ENCODE results near the gene ARTN.

Gene ARTN

GRCh38 chr1:43930168-43930948 lies 3.2 kb upstream of the ARTN start:
- DNase-seq: no peak

- no peak for DNase-seq
Measured at GRCh38 chr1:43930949-43931275, 2.7 kb upstream of the ARTN start.

GRCh38 chr1:43931711-43932660 lies 1.6 kb upstream of the ARTN start:
- no peak for DNase-seq

GRCh38 chr1:43932786-43933385 lies 715 bp upstream of the ARTN start:
- peak; percentile 46 for DNase-seq

- DNase-seq: peak; percentile 83
Measured at GRCh38 chr1:43934101-43934985, 742 bp downstream of the ARTN start.

GRCh38 chr1:43934986-43935324 lies 1.4 kb downstream of the ARTN start:
- no peak for DNase-seq

GRCh38 chr1:43935711-43936427 lies 2.3 kb downstream of the ARTN start:
- no peak for DNase-seq

- DNase-seq: peak; percentile 39
Measured at GRCh38 chr1:43936431-43937151, 3.0 kb downstream of the ARTN start.

- no peak for DNase-seq
Measured at GRCh38 chr1:43937179-43937865, 3.7 kb downstream of the ARTN start.

- DNase-seq: no peak
Measured at GRCh38 chr1:43938383-43938782, 4.8 kb downstream of the ARTN start.

GRCh38 chr1:43938892-43939587 lies 5.4 kb downstream of the ARTN start:
- DNase-seq: no peak

GRCh38 chr1:43942411-43942810 lies 8.8 kb downstream of the ARTN start:
- no peak for DNase-seq

- DNase-seq: no peak
Measured at GRCh38 chr1:43944860-43945259, 11.3 kb downstream of the ARTN start.

GRCh38 chr1:43945674-43946235 lies 12.2 kb downstream of the ARTN start:
- no peak for DNase-seq

GRCh38 chr1:43946236-43947060 lies 12.8 kb downstream of the ARTN start, which contains the start of gene IPO13:
IPO13 (plus strand) TSS chr1:43946950; CDS start chr1:43947601, 651 bp downstream.
- peak; percentile 94 for DNase-seq

GRCh38 chr1:43947061-43947873 lies 13.7 kb downstream of the ARTN start:
- DNase-seq: no peak

- no peak for DNase-seq
Measured at GRCh38 chr1:43947874-43948437, 14.4 kb downstream of the ARTN start.

All from NCI-H1105 treated with DMSO at 0.1 percent for 48 hours (cell line).